Measurements from ENCODE around the gene LHFPL2. TPM values are rescaled to one million over a fixed set of nuclear protein-coding genes. Genes with fewer than 3 reads are reported as not detected.

LHFPL2 gene
- total and polyA plus RNA-seq, 10 donors = 4.8 to 14.6 (median 9.3) TPM

DNA sequence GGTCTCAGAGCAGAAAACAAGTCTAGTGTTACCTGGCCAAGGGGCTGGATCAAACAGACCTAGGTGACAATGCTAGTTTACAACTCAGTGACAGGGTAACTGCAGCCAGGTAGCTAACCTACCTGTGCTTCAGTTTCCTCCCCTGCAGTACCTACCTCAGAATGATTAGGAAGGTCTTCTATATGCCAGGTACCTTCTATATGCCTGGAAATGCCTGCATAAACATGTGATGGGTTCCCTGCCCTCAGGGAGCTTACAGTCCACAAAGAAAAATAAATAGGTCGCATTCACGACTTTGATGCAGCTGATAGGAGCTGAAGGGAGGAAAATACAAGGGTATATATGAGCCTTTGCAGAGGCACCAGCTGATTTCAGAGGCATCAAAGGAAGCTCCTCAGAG is 16.1 kb downstream of the LHFPL2 start:
- Histone ChIP-seq H3K9me3 (no peaks in the 10 kb centered on the region), H3K4me3 (no peak overlapping the region), H3K27me3 (replicated peaks in 1 of 7) (no peaks in the 10 kb centered on the region), H3K27ac (no peak overlapping the region), H3K36me3 (peaks cover 0 to 23% (median 0%) of the 10 kb centered on the region in 6 donors), H3K4me1 (peaks cover 0 to 26% (median 10%) of the 10 kb centered on the region in 6 donors)
- WGBS, 5 donors = 86 to 95% (median 94%) methylated on average over 2 of the region's 2 CpGs
- TF ChIP-seq POLR2A (IDR thresholded peaks at IDR 0.05) (no peak), POLR2AphosphoS5 (IDR thresholded peaks at IDR 0.05) (no peak)
- TF ChIP-seq, protein P1, sequence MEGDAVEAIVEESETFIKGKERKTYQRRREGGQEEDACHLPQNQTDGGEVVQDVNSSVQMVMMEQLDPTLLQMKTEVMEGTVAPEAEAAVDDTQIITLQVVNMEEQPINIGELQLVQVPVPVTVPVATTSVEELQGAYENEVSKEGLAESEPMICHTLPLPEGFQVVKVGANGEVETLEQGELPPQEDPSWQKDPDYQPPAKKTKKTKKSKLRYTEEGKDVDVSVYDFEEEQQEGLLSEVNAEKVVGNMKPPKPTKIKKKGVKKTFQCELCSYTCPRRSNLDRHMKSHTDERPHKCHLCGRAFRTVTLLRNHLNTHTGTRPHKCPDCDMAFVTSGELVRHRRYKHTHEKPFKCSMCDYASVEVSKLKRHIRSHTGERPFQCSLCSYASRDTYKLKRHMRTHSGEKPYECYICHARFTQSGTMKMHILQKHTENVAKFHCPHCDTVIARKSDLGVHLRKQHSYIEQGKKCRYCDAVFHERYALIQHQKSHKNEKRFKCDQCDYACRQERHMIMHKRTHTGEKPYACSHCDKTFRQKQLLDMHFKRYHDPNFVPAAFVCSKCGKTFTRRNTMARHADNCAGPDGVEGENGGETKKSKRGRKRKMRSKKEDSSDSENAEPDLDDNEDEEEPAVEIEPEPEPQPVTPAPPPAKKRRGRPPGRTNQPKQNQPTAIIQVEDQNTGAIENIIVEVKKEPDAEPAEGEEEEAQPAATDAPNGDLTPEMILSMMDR (IDR thresholded peaks at IDR 0.05 in 8 of 11, conservative IDR thresholded peaks at IDR 0.05 in 3 of 11) = no peak
- no peak for DNase-seq
- intact Hi-C loops (cut with DNase I; ENCODE audit: low total_unique reads) = no loop called here

- DNase-seq = no peak
- peaks cover 0 to 24% (median 10%) of the 10 kb centered on the region in 6 donors for H3K4me1 ChIP-seq
- H3K9me3 ChIP-seq = no peaks in the 10 kb centered on the region
- no peak for TF ChIP-seq POLR2AphosphoS5 (IDR thresholded peaks at IDR 0.05)
- TF ChIP-seq, protein P1 (IDR thresholded peaks at IDR 0.05 in 8 of 11, conservative IDR thresholded peaks at IDR 0.05 in 3 of 11) = no peak
- no peak for TF ChIP-seq POLR2A (IDR thresholded peaks at IDR 0.05)
- H3K4me3 ChIP-seq = no peak overlapping the region
- H3K27ac ChIP-seq = no peak overlapping the region
- no peaks in the 10 kb centered on the region for H3K27me3 ChIP-seq (replicated peaks in 1 of 7)
- 93 to 100% (median 98%) methylated on average over 2 of the region's 2 CpGs for WGBS, 5 donors
- intact Hi-C loops (cut with DNase I; ENCODE audit: low total_unique reads) = no loop called here
- H3K36me3 ChIP-seq = peaks cover 0 to 23% (median 0%) of the 10 kb centered on the region in 6 donors
These were observed 16.6 kb downstream of the LHFPL2 start for GRCh38 chr5:78631931-78632330.

- Histone ChIP-seq H3K27ac (no peak overlapping the region), H3K9me3 (no peaks in the 10 kb centered on the region), H3K4me3 (no peak overlapping the region), H3K4me1 (peaks cover 0 to 24% (median 10%) of the 10 kb centered on the region in 6 donors), H3K27me3 (replicated peaks in 1 of 7) (peaks cover 0 to 6% (median 0%) of the 10 kb centered on the region in 7 donors), H3K36me3 (peaks cover 0 to 31% (median 0%) of the 10 kb centered on the region in 6 donors)
- intact Hi-C loops (cut with DNase I; ENCODE audit: low total_unique reads) = no loop called here
- TF ChIP-seq POLR2AphosphoS5 (IDR thresholded peaks at IDR 0.05) (no peak), POLR2A (IDR thresholded peaks at IDR 0.05) (no peak)
- TF ChIP-seq, protein P1 (IDR thresholded peaks at IDR 0.05 in 8 of 11, conservative IDR thresholded peaks at IDR 0.05 in 3 of 11) = no peak
- 93 to 96% (median 95%) methylated on average over 6 of the region's 6 CpGs for WGBS, 5 donors
- no peak for DNase-seq
These were observed 18.5 kb downstream of the LHFPL2 start for GRCh38 chr5:78630047-78630446.

GRCh38 chr5:78629624-78630023 is 18.9 kb downstream of the LHFPL2 start:
- no peak for DNase-seq
- intact Hi-C loops (cut with DNase I; ENCODE audit: low total_unique reads) = no loop called here
- H3K4me1 ChIP-seq = peaks cover 0 to 24% (median 10%) of the 10 kb centered on the region in 6 donors
- TF ChIP-seq, protein P1 (IDR thresholded peaks at IDR 0.05 in 8 of 11, conservative IDR thresholded peaks at IDR 0.05 in 3 of 11) = no peak
- TF ChIP-seq POLR2A (IDR thresholded peaks at IDR 0.05) = no peak
- no peak for TF ChIP-seq POLR2AphosphoS5 (IDR thresholded peaks at IDR 0.05)
- peaks cover 0 to 6% (median 0%) of the 10 kb centered on the region in 7 donors for H3K27me3 ChIP-seq (replicated peaks in 1 of 7)
- peaks cover 0 to 31% (median 0%) of the 10 kb centered on the region in 6 donors for H3K36me3 ChIP-seq
- no peak overlapping the region for H3K4me3 ChIP-seq
- H3K9me3 ChIP-seq = no peaks in the 10 kb centered on the region
- WGBS, 5 donors = 91 to 100% (median 95%) methylated on average over 3 of the region's 3 CpGs
- H3K27ac ChIP-seq = no peak overlapping the region

Measured in spleen (tissue), 11 donors.